Stimulated activated naive CD4-positive, alpha-beta T cell (primary cell): ENCODE measurements around the gene LCP1.
"Not testable (repeated sequence)": the region's sequence is repeated elsewhere in the genome, so short reads cannot be mapped to it uniquely, and the experiment has no call there.

Source experiments
- DNase-seq, 6 experiments: peaks; one replicate each; lab custom pipeline; 2025; lab: John Stamatoyannopoulos, UW

Gene LCP1

GRCh38 chr13:46181840-46182490, at the start of gene LCP1:
Gene LCP1, minus strand, starts transcription at chr13:46182177. Its CDS starts 22,515 bp downstream, at chr13:46159662.
- DNase-seq, result peak; percentile 44 to 94 (median 84)

- no peak for DNase-seq
Observed at GRCh38 chr13:46229251-46229650, 47.3 kb upstream of the LCP1 start.

- not testable (repeated sequence) for DNase-seq
Observed at GRCh38 chr13:46220234-46220633, 38.3 kb upstream of the LCP1 start.

- DNase-seq, result not testable (repeated sequence)
Observed at GRCh38 chr13:46214741-46215140, 32.8 kb upstream of the LCP1 start.

GRCh38 chr13:46213242-46213641, 31.3 kb upstream of the LCP1 start:
- no peak for DNase-seq

- peak; percentile 57 to 77 (median 69) for DNase-seq
Observed at GRCh38 chr13:46211483-46212351, 29.7 kb upstream of the LCP1 start, which contains the start of gene LRRC63. Gene LRRC63, plus strand, starts transcription at chr13:46211928. Its CDS starts 1,107 bp downstream, at chr13:46213035.

- DNase-seq, result peak; percentile 28 to 70 (median 48)
Observed at GRCh38 chr13:46211116-46211482, 29.1 kb upstream of the LCP1 start.

- no peak for DNase-seq
Observed at GRCh38 chr13:46210362-46211083, 28.5 kb upstream of the LCP1 start.

GRCh38 chr13:46207828-46208227, 25.9 kb upstream of the LCP1 start:
- DNase-seq, result no peak

- DNase-seq, result no peak
Observed at GRCh38 chr13:46206143-46206542, 24.2 kb upstream of the LCP1 start.

- DNase-seq, result no peak
Observed at GRCh38 chr13:46202966-46203365, 21.0 kb upstream of the LCP1 start.

GRCh38 chr13:46202188-46202795, 20.3 kb upstream of the LCP1 start:
- DNase-seq, result peak in 3 of 6 experiments; percentile 22 to 46 (median 41)

GRCh38 chr13:46198696-46199193, 16.8 kb upstream of the LCP1 start:
- no peak for DNase-seq

GRCh38 chr13:46197299-46198048, 15.5 kb upstream of the LCP1 start:
- DNase-seq, result no peak

- no peak for DNase-seq
Observed at GRCh38 chr13:46195016-46195415, 13.0 kb upstream of the LCP1 start.

GRCh38 chr13:46192412-46192811, 10.4 kb upstream of the LCP1 start:
- DNase-seq, result no peak

GRCh38 chr13:46185634-46186033, 3.7 kb upstream of the LCP1 start:
- no peak for DNase-seq

GRCh38 chr13:46184277-46184699, 2.3 kb upstream of the LCP1 start:
- peak; percentile 50 to 76 (median 63) for DNase-seq

GRCh38 chr13:46183018-46183946, 1.3 kb upstream of the LCP1 start:
- no peak for DNase-seq

- peak in 1 of 6 experiments; percentile 19 for DNase-seq
Observed at GRCh38 chr13:46182491-46182877, 507 bp upstream of the LCP1 start.
